ENCODE data around the gene VPS37B.
A peak's percentile ranks its signal among the peaks of the same experiment; 100 is the strongest.

VPS37B gene

DNA sequence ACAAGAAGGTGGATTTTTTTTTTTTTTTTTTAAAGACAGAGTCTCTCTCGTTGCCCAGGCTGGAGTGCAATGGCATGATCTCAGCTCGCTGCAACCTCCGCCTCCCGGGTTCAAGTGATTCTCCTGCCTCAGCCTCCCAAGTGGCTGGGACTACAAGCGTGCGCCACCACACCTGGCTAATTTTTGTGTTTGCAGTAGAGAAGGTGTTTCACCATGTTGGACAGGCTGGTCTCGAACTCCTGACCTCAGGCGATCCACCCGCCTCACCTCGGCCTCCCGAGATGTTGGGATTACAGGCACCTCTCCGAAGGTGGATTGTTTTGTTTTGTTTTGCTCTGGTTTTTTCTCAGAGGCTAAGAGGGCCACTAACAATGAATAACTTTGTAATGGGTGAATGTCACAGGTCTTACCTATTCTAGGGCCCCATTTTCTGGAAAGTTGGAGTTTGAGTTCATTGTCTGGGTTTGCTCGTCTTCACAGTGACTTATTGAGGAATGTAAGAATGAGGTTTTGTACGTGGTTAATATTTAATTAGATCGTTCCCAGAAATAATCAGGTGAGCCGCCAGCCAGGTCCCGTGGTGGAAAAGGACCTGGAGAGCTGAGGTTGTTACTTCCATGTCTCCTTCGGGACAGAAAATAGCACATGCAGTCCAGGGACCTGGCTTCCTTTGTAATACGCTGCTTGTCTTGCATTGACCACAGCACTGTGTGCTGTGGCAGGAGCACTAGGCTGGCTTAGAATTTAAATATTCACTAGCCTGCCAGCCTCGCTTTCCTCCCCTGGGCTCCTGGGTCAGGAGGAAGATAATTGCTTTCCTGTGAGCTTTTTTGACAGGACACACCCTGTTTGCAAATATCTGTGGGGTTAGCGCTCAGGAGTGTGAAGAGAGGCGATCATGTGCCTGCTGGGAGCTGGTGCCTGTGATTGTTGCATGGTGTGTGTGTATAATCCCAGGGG, 58.3 kb downstream of the VPS37B start:
- DNase-seq: no peak

- DNase-seq: peak; percentile 79
Observed at GRCh38 chr12:122836027-122836921, 59.6 kb downstream of the VPS37B start.

DNA sequence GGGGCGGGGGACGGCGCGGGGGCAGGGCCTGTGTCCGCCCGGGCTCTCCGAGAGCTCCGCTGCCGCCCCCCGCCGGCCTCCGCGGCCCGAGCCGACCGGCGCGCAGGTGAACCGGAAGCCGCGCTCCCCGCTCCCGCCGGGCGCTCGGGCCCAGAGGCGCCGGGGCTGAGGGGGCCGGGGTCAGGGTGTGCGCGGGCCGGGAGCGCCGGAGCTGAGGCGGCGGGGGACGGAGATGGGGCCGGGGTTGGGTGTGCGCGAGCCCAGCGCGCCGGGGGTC, 60.2 kb downstream of the VPS37B start:
- DNase-seq: no peak

GRCh38 chr12:122834921-122835749, 60.8 kb downstream of the VPS37B start, which contains the start of gene HIP1R:
HIP1R (plus strand) TSS chr12:122835457; CDS start chr12:122835551, 94 bp downstream.
- DNase-seq: peak; percentile 26

DNA sequence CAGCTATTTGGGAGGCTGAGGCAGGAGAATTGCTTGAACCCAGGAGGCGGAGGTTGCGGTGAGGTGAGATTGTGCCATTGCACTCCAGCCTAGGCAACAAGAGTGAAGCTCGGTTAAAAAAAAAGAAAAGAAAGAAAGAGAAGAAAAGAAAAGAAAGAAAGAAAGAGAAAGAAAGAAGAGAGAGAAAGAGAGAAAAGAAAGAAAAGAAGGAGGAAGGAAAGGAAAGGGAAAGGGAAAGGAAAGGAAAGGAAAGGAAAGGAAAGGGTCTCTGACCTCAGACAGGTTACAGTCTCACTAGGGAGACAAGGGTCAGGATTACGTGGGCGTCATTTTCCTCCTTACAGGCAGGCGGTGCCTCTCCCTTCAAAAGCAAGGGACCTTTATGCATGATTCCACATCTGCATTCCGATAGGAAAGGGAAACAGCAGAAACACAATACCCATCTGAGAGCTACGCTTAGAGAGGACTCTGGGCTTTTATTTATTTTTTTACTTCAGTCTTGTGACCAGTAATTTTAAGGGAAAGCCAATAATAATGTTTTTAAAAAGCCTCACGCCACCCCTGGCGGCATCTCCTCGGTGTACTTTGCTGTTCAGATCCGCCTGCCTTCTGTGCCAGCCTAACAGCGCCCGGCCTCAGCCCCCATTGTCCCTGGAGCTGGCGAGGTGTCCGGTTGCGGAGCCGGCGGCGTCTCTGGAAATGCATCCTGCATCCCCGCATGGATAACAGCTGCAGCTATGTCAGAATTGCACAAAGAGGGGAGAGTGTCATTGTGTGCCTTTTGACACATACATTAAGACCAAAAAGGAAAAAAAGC, 61.6 kb downstream of the VPS37B start:
- DNase-seq: peak; percentile 86

GRCh38 chr12:122830517-122831214, 65.3 kb downstream of the VPS37B start:
- no peak for DNase-seq

DNA sequence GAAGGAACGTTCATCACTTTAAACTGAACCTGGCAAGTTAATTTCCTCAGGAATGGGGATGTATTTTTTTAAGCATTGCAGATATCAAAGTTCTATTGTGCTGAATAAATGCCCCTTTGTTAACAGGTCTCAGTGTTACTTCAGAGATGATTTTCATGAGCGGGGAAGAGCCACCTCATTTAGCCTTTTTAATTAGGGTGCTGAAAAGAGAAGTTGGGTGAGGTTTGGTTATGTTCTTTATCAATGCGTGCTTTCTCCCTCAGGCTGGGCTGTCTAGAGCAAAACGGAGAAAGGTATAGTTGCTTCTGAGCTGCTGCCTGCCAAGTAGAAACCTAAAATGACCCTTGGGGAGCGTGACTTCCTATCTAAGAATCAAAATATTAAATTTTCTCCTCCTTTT, 68.7 kb downstream of the VPS37B start:
- no peak for DNase-seq

GRCh38 chr12:122825773-122826724, 69.9 kb downstream of the VPS37B start:
- peak; percentile 55 for DNase-seq

DNA sequence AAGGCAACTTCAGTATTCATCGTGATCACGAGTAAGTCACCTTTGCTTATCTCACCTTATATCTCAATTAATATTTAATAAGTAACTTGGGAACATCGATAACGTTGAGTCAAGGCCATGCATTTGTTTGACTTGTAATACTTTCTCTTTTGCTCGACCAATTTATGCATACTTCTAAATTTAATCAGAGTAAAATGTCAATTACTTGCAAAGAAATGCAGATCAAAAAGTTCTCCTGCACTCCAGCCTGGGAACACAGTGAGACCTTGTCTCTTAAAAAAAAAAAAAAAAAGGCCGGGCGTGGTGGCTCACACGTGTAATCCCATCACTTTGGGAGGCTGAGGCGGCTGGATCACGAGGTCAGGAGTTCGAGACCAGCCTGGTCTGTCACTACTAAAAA, 72.5 kb downstream of the VPS37B start:
- DNase-seq: no peak

DNA sequence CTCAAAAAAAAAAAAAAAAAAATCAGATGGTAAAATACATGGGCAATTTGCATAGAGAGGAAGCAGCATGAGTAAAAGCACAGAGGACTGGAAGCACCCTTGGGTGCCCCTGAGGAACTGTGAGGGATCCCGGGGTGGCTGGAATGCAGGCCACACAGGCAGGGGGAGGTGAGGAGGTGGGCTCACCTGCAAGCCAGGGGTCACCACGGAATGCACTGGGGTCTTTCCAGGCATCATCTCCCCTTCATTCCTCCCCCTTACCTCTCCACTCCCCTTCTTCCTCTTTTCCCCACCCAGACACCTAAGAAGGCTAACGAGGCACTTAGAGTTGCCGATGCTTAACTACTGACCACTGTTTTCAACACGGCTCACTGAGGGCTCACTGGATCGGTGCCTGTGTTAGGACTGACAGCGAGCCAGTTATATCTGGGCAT, 75.1 kb downstream of the VPS37B start:
- DNase-seq: no peak

GRCh38 chr12:122820138-122820537, 75.8 kb downstream of the VPS37B start:
- DNase-seq: no peak

GRCh38 chr12:122819209-122819785, 76.6 kb downstream of the VPS37B start:
- DNase-seq: no peak
